NOMO-1 treated with dmso at 0.1 percent for 144 hours (cell line): ENCODE data around the gene DOK5.
"Not testable (repeated sequence)": the region's sequence is repeated elsewhere in the genome, so short reads cannot be mapped to it uniquely, and the experiment has no call there.

Source experiments
- DNase-seq: peaks from one replicate; lab custom pipeline; 2025; ENCODE audit not compliant: unreplicated experiment; lab: John Stamatoyannopoulos, UW

Gene DOK5

DNA sequence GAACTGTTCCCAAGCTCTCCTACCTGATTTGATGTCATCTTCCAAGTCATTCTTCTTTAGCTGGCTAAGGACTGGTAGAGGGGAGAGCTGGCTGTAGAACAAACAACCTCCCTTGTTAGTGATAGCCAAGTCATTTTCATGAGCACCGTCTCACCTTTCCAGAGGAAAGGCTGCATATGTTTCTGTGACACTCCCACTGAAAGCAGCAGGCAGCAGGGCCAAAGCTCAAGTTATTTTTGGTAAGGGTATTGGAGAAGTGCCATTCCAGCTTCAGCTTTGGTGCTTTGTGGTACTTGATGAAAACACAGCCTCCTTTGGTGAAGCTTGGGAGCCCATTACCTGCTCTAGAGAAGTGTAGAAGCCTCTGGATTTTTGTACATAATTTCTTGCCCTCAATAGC lies 5.4 kb upstream of the DOK5 start:
- DNase-seq: no peak

DNA sequence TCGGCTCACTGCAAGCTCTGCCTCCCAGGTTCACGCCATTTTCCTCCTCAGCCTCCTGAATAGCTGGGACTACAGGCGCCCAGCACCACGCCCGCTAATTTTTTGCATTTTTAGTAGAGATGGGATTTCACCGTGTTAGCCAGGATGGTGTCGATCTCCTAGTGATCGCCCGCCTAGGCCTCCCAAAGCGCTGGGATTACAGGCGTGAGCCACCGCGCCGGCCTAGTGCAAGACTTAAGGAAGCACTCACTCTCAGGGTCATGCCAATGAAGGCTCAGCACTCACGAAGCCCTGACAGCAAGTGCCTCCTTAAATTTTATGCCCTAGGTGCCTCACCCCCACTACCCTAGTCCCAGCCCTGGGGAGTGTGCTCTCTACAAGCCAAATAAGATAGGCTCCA lies 4.7 kb upstream of the DOK5 start:
- DNase-seq: no peak

DNA sequence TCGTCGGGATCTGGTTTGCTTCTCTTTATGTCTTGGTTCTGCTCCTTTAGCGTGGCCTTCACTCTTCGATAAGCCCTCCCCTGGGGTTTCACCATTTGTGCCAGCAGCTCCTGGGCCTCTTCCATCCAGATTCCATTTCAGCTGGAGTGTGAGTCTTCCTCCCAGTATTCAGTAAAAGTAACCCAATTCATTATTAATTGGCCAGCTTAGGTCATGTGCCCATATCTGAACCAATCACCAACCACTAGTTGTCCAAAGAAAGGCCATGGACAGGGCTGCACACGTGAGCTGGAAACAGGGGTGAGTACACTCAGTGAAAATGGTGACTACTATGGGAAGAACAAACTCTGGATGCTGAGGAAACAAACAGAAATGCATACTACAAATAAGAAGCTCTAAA lies 2.8 kb upstream of the DOK5 start:
- no peak for DNase-seq

DNA sequence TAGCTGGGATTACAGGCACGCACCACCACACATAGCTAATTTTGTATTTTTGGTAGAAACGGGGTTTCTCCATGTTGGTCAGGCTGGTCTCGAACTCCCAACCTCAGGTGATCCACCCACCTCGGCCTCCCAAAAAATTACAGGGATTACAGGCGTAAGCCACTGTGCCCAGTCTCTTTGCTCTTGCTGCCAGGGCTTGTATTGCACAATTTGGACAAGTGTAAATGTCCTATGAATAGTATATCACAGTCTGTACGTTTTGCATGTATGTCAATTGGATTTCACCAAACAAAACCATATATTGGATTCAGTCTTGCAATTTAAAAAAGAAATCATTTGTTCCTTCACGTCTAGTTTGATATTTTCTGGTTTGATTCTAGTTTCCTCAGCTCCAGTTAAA lies 2.1 kb upstream of the DOK5 start:
- no peak for DNase-seq

DNA sequence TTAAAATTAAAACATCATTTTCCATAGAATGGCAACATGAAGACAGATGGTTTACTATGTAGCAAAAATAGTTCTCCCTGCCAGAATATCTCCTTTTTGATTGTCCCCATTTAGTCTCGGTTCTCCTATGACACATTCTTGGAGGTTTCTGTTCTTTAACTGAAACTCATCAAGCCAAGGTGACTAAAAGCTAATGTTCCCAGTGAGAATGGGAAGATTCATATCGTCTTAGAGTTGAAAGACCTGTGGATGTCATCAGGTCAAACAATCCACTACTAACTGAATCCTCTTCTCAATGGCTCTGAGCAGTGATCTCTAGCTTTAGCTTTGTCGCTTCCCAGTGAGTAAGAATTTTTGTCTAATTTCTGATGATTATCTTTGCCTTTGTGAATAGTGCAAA lies 1.3 kb upstream of the DOK5 start:
- DNase-seq: no peak

DNA sequence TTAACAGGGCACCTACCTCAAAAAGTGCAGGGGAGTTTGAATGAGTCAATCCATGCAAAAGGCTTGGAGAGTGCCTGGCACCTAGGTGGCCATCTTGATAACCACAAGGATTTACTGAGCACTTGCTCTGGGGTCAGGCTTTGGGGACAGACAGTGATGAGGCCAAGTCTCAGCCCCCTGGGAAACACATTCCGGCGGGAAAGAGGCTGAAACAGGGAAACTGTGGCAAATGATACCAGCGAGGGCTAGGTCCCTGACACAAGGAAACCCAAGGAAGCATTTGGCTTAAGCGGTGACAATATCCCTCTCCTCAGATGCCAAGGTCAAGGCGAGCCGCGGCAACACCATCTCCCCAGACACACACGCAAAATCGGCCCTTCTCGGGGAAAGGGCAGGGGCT lies 527 bp upstream of the DOK5 start:
- DNase-seq: no peak

DNA sequence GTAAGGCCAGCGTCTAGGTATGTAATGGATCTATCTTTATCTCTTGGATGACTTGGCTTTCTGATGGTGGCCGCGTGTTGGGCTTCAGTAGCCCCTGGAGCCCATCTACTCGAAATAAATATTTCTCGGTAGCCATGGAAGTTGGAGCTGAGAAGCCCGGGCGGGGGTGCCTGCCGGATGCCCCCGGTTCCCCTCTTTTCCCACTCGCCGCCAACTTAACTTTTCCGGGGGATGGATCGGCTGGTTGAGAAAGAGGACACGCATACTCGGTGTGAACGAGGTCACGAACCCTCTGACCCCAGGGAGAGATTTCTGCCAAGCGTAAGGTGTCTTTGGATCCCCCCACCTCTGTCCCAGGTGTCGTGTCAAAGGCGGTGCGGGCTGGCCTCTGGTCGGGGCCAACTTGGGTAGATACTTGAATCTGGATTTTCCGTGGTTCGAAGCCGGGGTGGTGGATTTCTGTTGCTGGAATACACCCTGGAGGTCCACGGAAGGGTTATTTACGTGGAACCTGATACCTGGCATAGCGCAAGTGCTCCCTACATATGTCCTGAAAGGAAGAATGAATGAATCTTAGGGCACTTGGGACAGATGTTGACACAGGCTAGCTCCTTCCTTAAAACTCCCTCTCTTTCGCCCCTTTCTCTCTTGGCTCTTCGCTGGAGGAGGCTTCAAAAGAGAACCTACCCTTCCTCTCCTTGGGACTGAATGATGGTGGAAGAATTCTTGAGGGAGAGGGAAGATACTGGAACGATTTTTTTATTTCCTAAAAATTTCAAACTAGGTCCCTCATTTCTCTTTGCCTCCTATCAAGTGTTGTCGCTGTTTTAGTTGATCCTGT lies 996 bp downstream of the DOK5 start:
- DNase-seq: no peak

DNA sequence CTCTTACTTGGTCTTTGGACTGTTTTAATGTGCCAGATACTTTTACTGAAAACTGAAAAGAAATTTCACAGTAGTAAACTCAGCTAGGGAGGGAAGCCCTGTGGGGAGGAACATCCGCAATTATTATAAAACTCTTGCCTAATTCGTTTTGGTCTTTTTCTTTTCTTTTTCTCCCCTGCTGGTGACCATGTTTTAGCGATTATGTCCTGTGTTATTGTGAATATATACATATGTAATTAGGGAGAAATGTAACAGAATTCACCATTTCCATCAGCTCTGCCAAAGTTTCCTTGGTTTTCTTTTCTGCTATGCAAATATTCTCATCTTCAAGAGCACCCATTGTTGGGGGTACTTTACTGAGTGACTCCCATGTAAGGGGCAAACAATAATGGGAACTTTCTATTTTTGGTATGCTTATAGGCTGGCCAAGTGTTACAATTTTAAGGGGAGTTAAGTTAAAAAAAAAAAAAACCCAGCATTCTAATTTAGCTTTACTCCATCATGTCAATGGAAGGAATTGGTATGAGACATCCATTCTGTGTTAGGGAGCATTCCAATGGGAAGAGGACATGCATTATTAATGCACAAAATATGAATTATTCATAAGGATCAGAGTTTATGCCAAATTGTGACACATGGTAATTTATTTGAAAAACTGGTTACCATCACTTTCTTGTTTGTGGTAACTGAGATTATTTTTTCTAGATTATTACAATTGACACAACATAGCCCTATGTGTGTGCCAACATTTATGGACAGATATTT lies 2.0 kb downstream of the DOK5 start:
- DNase-seq: no peak

DNA sequence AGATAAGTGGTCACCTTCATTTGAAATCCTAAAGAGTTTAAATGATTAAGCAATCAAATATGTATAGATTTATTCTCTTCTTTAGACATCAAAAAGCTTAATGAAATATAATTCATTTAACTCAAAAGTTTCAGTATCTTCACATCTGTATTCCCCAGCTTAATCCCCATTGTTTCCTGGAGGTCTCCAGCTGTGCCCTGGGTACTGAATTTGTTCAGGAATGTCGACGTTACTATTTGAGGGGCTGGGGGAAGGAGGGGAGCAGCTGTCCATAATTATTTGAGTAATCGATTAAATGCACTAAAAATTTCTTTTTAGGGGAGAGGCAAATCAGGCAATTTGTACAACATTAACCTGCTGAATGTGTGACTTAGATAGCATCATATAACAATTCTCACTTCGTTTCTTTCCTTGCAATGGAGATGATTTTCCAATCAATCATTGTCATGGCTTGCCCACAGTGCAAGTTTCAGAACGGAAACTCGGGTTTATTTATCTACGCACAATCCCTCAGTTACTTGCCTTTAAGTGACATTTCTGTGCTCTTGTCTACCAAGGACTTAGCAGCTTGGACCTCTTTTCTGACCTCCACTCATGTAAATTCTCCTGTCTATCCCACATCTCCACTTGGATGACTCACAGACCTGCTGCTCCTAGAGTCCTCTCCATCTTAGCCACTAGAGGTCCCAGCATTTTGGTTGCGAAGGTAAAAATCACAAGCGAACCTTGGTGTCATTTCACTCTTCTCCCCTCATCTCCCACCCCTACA lies 3.9 kb downstream of the DOK5 start:
- no peak for DNase-seq

DNA sequence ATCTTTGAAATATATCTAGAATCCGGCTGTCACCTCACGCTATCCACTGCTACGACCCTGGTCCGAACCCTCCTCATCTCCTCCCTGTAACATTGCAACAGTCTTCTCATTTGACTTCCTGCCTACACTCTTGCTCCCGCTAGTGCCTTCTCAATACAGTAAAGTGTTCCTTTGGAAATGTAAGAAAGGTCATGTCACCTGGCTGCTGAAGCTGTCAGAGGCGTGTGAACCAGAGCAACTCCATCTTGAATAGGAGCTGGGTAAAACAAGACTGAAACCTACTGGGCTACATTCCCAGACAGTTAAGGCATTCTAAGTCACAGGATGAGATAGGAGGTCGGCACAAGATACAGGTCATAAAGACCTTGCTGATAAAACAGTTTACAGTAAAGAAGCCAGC lies 4.5 kb downstream of the DOK5 start:
- not testable (repeated sequence) for DNase-seq

DNA sequence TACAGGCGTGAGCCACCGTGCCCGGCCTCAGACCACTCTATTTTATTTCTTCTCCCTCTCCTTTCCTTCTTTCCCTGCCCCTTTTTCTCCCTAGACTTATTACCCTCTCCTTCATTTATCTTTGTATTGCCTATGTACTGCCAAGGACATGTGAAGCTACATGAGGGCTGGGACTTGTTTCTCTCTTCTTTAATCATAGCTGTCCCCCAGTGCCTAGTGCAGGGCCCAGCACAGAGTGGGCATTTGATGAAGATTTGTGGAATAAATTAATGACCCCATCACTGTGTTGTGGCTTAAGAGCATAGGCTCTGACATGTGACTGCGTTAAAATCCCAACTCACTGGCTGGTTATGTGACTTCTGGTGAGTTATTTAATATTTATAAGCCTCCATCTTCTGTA lies 6.0 kb downstream of the DOK5 start:
- DNase-seq: no peak

DNA sequence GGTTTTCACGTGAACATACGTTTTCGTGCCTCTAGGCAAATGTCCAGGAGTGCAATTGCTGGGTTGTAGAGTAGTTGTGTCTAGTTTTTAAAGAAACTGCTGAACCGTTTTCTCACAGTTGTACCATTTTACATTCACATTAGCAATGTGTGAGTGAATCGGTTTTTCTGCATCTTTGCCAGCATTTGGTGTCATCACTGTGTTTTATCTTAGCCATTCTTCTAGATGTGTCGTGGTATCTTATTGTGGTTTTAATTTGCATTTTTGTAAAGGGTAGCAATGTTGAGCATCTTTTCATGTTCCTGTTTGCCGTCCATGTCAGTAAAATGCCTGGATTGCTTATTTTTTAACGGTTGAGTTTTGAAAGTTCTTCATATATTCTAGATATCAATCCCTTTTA lies 10.2 kb downstream of the DOK5 start:
- no peak for DNase-seq

DNA sequence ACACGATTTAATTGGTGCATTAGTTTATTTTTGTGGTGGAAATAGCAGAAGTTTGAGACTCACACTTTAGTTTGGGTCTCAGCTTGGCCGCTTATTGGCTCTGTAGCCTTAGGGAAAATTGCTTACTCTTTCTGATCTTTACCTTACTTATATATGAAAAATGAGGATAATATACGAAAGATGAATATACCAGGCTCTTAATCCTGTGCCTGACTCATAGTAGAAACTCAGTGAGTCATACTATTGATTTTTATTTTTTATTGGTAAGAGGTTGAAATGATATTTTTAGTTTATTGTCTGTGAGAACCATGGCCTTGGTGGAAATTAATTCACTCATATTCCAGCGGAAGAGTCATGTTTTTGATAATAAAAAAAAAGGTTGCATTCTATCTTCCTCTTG lies 11.2 kb downstream of the DOK5 start:
- DNase-seq: no peak

DNA sequence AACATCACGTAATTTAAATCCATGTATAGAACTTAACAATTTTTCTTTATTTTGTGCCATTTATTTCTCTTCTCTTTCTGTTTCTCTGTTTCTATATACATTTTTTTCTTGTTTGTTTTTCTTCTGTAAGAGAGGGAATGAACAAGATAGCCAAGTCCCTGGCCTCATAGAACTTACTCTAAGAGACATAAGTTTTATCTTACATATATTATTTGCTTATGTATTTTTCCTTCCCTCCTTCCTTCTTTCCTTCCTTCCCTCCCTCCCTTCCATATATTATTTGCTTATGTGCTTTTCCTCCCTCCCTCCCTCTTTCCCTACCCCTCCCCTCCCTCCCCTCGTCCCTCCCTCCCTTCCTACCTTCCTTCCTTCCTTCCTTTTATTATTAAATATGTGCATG lies 13.0 kb downstream of the DOK5 start:
- no peak for DNase-seq

DNA sequence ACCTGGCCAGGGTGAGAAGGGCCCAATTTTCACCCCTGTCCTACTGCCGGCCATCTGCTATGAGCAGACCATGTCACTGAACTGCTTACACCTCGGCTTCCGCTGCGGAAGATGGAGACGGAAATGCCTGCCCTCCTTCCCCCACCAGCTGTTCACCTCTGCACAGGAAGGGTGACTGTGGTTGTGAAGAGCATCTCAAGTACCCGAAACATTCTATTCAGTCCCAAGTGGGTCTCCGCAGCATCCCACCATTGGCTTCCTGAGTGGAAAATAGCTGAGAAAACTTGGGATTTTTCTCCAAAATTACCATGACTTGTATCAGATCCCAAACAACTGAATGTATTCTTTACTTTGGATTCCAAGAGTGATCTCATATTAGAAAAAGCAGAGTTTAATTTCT lies 16.1 kb downstream of the DOK5 start:
- no peak for DNase-seq

DNA sequence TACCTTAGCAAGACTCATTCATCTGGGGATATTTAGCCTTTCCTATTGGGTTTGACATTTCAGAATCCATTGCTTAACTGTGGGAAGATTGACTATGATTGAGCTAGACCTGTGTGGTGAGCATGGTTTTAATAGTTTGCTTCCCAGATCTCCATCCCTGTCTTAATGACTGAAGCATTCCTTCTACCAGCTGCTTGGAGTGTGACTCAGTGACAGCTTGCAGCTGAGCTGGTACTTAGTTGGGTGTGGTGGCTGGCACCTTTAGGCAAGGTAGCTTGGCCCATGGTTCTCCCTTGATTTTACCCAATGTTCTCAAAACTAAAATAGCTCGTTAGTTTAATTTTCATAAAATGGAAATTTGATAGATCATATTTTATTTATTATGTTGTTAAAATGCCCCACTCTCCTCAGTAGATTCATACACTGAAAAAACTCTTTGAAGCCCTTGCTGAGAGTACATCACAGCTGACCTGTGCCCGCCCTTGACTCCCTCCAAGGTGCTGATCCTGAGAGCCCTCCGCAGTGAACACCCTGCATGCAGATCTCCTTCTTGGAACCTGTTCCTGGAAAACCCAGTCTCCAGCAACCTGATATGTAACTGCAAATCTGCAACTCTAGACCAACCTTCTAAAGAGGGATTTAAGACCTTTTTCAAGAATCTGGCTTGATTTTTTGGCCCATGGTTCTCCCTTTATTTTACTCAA lies 19.1 kb downstream of the DOK5 start:
- no peak for DNase-seq

DNA sequence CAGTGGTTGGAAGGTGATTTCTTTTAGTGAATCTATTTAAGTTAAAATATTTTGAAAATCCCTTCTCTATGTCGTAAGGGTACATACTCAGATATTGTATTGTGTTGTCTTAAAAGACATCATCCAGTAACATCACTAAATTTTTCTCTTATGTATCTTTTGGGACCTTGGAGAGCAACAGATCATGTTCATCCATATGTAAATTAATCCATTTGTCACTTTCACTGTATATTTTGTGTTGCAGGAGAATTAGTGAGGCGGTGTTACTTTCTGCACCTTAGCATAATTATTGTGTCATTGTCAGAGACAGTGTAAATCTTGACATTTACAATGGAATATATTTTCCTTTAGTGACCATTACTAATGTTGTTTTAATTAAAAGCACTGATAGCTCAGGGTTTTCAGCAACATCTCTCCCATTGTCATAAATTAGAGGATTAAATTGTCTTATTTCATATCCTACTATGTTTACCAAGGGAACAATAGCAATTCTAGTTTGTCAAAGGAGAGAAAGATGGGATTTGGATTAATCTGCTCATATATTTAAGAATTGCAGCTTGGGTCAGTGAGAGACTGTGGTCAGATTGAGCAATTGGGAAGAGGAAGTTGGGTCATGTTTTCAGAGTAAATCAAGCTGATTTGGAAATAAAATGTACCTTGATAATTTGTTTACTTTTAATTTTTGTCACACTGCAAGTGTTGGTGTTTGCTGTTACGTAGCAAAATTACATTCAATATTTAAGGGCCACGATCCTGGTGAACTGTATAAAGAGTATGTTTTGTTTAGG lies 22.7 kb downstream of the DOK5 start:
- peak; percentile 30 for DNase-seq

DNA sequence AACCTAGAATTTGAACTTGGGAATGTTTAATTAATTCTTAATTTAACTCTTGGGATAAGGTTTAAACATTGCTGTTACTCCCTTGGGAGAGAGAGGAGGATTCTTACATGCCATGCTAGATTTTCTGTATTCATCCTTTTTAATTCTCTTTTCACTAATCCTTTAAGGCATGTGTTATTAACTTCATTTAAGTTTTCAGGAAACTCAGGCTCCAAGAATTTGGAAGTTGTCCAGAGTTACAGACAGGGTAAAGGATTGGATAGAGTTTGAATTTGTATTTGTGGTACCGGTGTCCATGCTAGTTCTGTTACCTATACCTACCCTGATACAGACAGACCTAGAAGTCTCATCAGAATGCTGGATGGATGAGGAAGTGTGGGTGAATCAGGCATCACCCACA lies 23.7 kb downstream of the DOK5 start:
- DNase-seq: no peak

DNA sequence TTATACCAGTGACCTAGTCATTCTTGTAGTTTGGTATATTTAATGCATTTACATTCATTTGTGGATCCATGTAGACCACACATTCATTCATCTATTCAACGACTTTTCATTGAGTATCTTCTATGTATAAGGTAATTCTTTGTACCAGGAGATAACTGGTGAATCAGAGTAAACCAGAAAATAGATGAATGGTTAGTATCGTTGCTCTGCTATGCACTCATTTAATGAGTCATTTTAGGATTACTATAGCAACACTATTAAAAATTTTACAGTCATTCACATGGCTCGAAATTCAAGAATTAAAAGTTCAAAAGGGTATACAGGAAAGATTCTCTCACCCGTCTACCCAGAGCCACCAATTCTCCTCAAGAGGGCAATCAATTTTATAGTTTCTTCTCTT lies 26.8 kb downstream of the DOK5 start:
- no peak for DNase-seq

DNA sequence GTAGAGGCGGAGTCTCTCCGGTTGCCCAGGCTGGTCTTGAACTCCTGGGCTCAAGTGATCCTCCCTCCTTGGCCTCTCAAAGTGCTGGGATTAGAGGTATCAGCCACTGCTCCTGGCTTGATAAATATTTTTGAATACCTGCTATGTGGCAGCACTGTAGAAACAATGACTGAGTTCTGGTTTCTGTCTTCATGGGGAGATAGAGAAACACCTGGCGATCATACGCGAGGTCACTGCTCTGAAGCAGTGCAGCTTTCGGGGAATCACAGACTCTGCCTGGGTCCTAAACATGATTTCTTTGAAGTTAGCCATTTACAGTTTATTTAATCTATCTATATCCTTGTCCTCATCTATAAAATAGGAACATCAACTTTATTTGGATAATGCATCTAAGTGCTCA lies 31.2 kb downstream of the DOK5 start:
- DNase-seq: no peak
